Trophoblast cell (in vitro differentiated cells and primary cell): ENCODE results near the gene NRXN3.

Source experiments
- DNase-seq, 2 donors: peaks; one replicate each; pipeline ENCODE4 v3.0.0-alpha.2; 2016
- H2AFZ ChIP-seq: 2 replicates; pipeline ENCODE4 v1.6.1; 2013; ENCODE audit warnings: low read length, moderate library complexity, mild to moderate bottlenecking; ENCODE audit not compliant: insufficient read depth, poor library complexity
- H2AK5ac ChIP-seq: 2 replicates; pipeline ENCODE4 v1.6.1; 2013; ENCODE audit warnings: mild to moderate bottlenecking, low read length
- H2BK120ac ChIP-seq: 2 replicates; pipeline ENCODE4 v1.6.1; 2013; ENCODE audit warnings: low read length, mild to moderate bottlenecking, moderate library complexity; ENCODE audit not compliant: insufficient read depth, poor library complexity
- H2BK12ac ChIP-seq: 2 replicates; pipeline ENCODE4 v1.6.1; 2013; ENCODE audit warnings: mild to moderate bottlenecking, low read length, moderate library complexity
- H2BK5ac ChIP-seq: 2 replicates; pipeline ENCODE4 v1.6.1; 2013; ENCODE audit warnings: low read length, low read depth, moderate library complexity, mild to moderate bottlenecking; ENCODE audit not compliant: poor library complexity
- H3K14ac ChIP-seq: 2 replicates; pipeline ENCODE4 v1.6.1; 2013; ENCODE audit warnings: mild to moderate bottlenecking, low read length
- H3K18ac ChIP-seq: 2 replicates; pipeline ENCODE4 v1.6.1; 2013; ENCODE audit warnings: mild to moderate bottlenecking, low read length
- H3K23ac ChIP-seq: 2 replicates; pipeline ENCODE4 v1.6.1; 2013; ENCODE audit warnings: low read length
- H3K27ac ChIP-seq: 2 replicates; pipeline ENCODE4 v1.5.1; 2013; ENCODE audit warnings: low read depth, mild to moderate bottlenecking, inconsistent platforms, low read length, moderate library complexity
- H3K27me3 ChIP-seq: 2 replicates; pipeline ENCODE4 v1.6.1; 2013; ENCODE audit warnings: inconsistent platforms, mild to moderate bottlenecking, low read length, moderate library complexity; ENCODE audit not compliant: insufficient read depth
- H3K36me3 ChIP-seq, 2 experiments: 1 replicate in 1 of 2; 2 replicates in 1 of 2; pipeline ENCODE4 v1.6.1; 2013; ENCODE audit warnings: low read length in 2 of 2, mild to moderate bottlenecking in 2 of 2, moderate library complexity in 1 of 2; ENCODE audit not compliant: insufficient read depth in 2 of 2, control insufficient read depth in 1 of 2
- H3K4ac ChIP-seq: 2 replicates; pipeline ENCODE4 v1.6.1; 2013; ENCODE audit warnings: low read depth, mild to moderate bottlenecking, low read length, moderate library complexity
- H3K4me1 ChIP-seq, 2 experiments: 1 replicate in 1 of 2; 2 replicates in 1 of 2; pipeline ENCODE4 v1.6.1; 2013; ENCODE audit warnings: low read length in 2 of 2, mild to moderate bottlenecking in 2 of 2, moderate library complexity in 1 of 2; ENCODE audit not compliant: insufficient read depth in 2 of 2, control insufficient read depth in 1 of 2
- H3K4me2 ChIP-seq: 2 replicates; pipeline ENCODE4 v1.6.1; 2013; ENCODE audit warnings: inconsistent platforms, mild to moderate bottlenecking, low read length, moderate library complexity
- H3K4me3 ChIP-seq: 2 replicates; pipeline ENCODE4 v1.5.1; 2013; ENCODE audit warnings: mild to moderate bottlenecking, low read depth, low read length, inconsistent platforms
- H3K79me1 ChIP-seq: one replicate; pipeline ENCODE4 v1.6.1; 2013; ENCODE audit warnings: low read length
- H3K79me2 ChIP-seq: 2 replicates; pipeline ENCODE4 v1.6.1; 2013; ENCODE audit warnings: low read length, mild to moderate bottlenecking; ENCODE audit not compliant: control insufficient read depth, insufficient read depth, poor library complexity
- H3K9ac ChIP-seq: 2 replicates; pipeline ENCODE4 v1.6.1; 2013; ENCODE audit warnings: mild to moderate bottlenecking, low read length
- H3K9me3 ChIP-seq: 2 replicates; pipeline ENCODE4 v1.6.1; 2013; ENCODE audit warnings: low read depth, mild to moderate bottlenecking, control low read depth, inconsistent platforms, low read length; ENCODE audit not compliant: insufficient read depth
- H4K12ac ChIP-seq: 2 replicates; pipeline ENCODE4 v1.6.1; 2013; ENCODE audit warnings: low read depth, mild to moderate bottlenecking, low read length, moderate library complexity
- H4K8ac ChIP-seq: 2 replicates; pipeline ENCODE4 v1.6.1; 2013; ENCODE audit warnings: low read depth, mild to moderate bottlenecking, low read length, moderate library complexity
- H4K91ac ChIP-seq: one replicate; pipeline ENCODE4 v1.6.1; 2013; ENCODE audit warnings: low read depth, mild to moderate bottlenecking, low read length, moderate library complexity
- WGBS: extraction: QIAGEN DNeasy Blood & Tissue Kit; methylation state at CpG from one replicate; pipeline ENCODE4 v1.1.7; 2013; ENCODE audit warnings: missing lambda C conversion rate; ENCODE audit not compliant: insufficient read length, insufficient coverage; ENCODE audit errors: extremely low coverage; 5-methylcytosine and 5-hydroxymethylcytosine counted together

NRXN3 gene

DNA sequence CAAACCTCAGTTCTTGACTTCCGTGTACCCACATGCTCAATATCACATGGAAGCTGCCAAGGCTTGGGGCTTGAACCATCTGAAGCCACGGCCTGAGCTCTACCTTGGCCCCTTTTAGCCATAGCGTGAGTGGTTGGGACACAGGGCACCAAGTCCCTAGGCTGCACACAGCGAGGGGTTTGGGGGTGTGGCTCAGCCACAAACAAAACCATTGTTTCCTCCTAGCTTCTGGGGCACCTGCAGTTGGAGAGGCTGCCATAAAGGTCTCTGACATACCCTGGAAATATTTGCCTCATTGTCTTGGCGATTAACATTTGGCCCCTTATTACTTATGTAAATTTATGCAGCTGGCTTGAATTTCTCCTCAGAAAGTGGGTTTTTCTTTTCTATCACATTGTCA lies 628.6 kb downstream of the NRXN3 start:
- no peaks in the 10 kb centered on the region for H3K79me1 ChIP-seq
- DNase-seq = no peak
- no peak overlapping the region for H2AK5ac ChIP-seq
- H3K4me2 ChIP-seq = no peak overlapping the region
- no peak overlapping the region for H2AFZ ChIP-seq
- no peaks in the 10 kb centered on the region for H3K4me1 ChIP-seq
- H4K91ac ChIP-seq = no peak overlapping the region
- H3K27me3 ChIP-seq = no peaks in the 10 kb centered on the region
- no peak overlapping the region for H3K27ac ChIP-seq
- no peaks in the 10 kb centered on the region for H3K9me3 ChIP-seq
- no peak overlapping the region for H3K23ac ChIP-seq
- no peak overlapping the region for H3K14ac ChIP-seq
- no peak overlapping the region for H3K4ac ChIP-seq
- H3K36me3 ChIP-seq = no peaks in the 10 kb centered on the region
- no peak overlapping the region for H2BK12ac ChIP-seq
- H3K79me2 ChIP-seq = no peaks in the 10 kb centered on the region
- H4K12ac ChIP-seq = no peak overlapping the region
- H4K8ac ChIP-seq = no peak overlapping the region
- WGBS = no CpG with 5 or more reads among the region's 5 CpGs
- H3K18ac ChIP-seq = no peak overlapping the region
- H2BK120ac ChIP-seq = no peak overlapping the region
- H3K4me3 ChIP-seq = no peak overlapping the region
- no peak overlapping the region for H3K9ac ChIP-seq
- H2BK5ac ChIP-seq = no peak overlapping the region

DNA sequence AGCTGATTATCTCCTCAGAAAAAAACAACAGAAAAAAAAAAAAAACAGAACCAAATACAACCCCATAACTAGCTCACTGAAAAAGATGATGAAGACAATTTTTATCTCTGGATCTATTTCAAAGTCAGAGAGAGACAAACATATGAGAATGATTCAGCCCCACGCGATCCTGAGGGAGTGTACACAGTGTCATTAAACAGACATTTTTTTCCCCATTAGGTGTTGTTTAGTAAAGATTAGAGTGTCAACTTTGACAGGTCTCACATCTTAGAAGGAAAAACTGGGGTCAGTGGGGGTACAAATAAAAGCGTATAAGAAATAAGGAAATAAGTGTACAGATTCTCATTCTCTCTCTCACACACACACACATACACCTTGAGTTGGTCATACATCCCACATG lies 635.4 kb downstream of the NRXN3 start:
- Histone ChIP-seq H3K79me2 (no peaks in the 10 kb centered on the region), H3K27ac (no peak overlapping the region), H3K9ac (no peak overlapping the region), H3K36me3 (no peaks in the 10 kb centered on the region), H3K4me1 (no peaks in the 10 kb centered on the region), H4K8ac (no peak overlapping the region), H3K27me3 (no peaks in the 10 kb centered on the region), H2BK12ac (no peak overlapping the region), H3K4me3 (no peak overlapping the region), H3K18ac (no peak overlapping the region), H2BK120ac (no peak overlapping the region), H3K23ac (no peak overlapping the region), H2BK5ac (no peak overlapping the region), H3K79me1 (no peaks in the 10 kb centered on the region), H4K12ac (no peak overlapping the region), H4K91ac (no peak overlapping the region), H2AFZ (no peak overlapping the region), H3K4me2 (no peak overlapping the region), H2AK5ac (no peak overlapping the region), H3K4ac (no peak overlapping the region), H3K14ac (no peak overlapping the region), H3K9me3 (no peaks in the 10 kb centered on the region)
- WGBS = no CpG with 5 or more reads among the region's 3 CpGs
- no peak for DNase-seq

DNA sequence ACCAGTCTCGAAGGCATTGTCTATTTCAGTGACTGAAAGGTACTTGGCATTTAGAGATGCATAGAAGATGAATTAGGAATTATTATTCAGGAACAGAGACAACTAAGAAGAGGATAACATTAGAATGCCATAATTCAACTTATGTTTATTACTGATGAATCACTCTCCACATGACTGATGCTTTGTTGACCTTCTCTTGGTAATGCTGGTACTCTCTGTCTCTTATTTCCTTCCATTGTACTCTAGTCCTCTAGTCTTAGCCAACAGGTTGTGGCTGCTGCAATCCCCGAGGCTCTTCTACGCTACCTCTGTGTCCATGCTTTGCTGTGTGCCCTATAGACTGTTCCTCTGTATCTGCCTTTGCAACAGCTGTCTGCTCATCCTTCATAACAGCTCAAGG lies 652.9 kb downstream of the NRXN3 start:
- no peak overlapping the region for H3K23ac ChIP-seq
- no peak overlapping the region for H3K4me3 ChIP-seq
- no peak for DNase-seq
- H2AFZ ChIP-seq = no peak overlapping the region
- H4K91ac ChIP-seq = no peak overlapping the region
- no peak overlapping the region for H3K27ac ChIP-seq
- no peak overlapping the region for H3K14ac ChIP-seq
- H3K4me1 ChIP-seq = no peaks in the 10 kb centered on the region
- H2BK12ac ChIP-seq = no peak overlapping the region
- no peak overlapping the region for H2AK5ac ChIP-seq
- WGBS = no CpG with 5 or more reads among the region's 3 CpGs
- H3K79me1 ChIP-seq = no peaks in the 10 kb centered on the region
- H4K8ac ChIP-seq = no peak overlapping the region
- H3K4me2 ChIP-seq = no peak overlapping the region
- no peak overlapping the region for H2BK120ac ChIP-seq
- H3K79me2 ChIP-seq = no peaks in the 10 kb centered on the region
- H3K4ac ChIP-seq = no peak overlapping the region
- H3K18ac ChIP-seq = no peak overlapping the region
- H3K9ac ChIP-seq = no peak overlapping the region
- H3K36me3 ChIP-seq = no peaks in the 10 kb centered on the region
- H4K12ac ChIP-seq = no peak overlapping the region
- H3K27me3 ChIP-seq = no peaks in the 10 kb centered on the region
- H2BK5ac ChIP-seq = no peak overlapping the region
- H3K9me3 ChIP-seq = no peaks in the 10 kb centered on the region

DNA sequence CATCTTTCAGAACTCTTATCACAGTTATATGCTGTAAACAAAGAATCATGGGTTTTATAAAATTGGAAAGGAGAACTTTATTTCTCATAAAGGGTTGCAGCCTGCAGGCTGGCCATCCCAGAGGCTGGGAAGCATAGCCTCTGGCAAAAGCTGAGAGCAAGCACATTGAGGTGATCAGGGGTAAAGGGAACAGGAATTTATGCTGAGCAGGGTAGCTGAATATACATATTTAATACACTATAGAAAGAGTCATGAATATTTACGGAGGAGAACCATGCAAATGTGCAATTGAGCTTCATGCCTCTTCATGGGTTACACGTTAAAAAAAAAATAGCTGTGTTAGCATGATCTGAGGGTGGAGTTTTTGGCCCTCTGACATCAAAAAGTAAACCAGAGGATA lies 653.3 kb downstream of the NRXN3 start:
- no peak overlapping the region for H2BK12ac ChIP-seq
- no peak overlapping the region for H3K9ac ChIP-seq
- no peak overlapping the region for H3K23ac ChIP-seq
- no peak overlapping the region for H4K91ac ChIP-seq
- no peak overlapping the region for H3K18ac ChIP-seq
- no CpG with 5 or more reads among the region's 2 CpGs for WGBS
- no peak overlapping the region for H2BK120ac ChIP-seq
- no peaks in the 10 kb centered on the region for H3K4me1 ChIP-seq
- H3K27ac ChIP-seq = no peak overlapping the region
- H3K14ac ChIP-seq = no peak overlapping the region
- no peaks in the 10 kb centered on the region for H3K79me1 ChIP-seq
- no peaks in the 10 kb centered on the region for H3K9me3 ChIP-seq
- no peaks in the 10 kb centered on the region for H3K27me3 ChIP-seq
- no peak overlapping the region for H3K4ac ChIP-seq
- H4K8ac ChIP-seq = no peak overlapping the region
- H3K79me2 ChIP-seq = no peaks in the 10 kb centered on the region
- H3K4me3 ChIP-seq = no peak overlapping the region
- H2AFZ ChIP-seq = no peak overlapping the region
- H2BK5ac ChIP-seq = no peak overlapping the region
- H2AK5ac ChIP-seq = no peak overlapping the region
- no peak for DNase-seq
- no peak overlapping the region for H4K12ac ChIP-seq
- no peaks in the 10 kb centered on the region for H3K36me3 ChIP-seq
- H3K4me2 ChIP-seq = no peak overlapping the region
